ENCODE measurements around the gene CAPZA2. TPM values are rescaled to one million over a fixed set of nuclear protein-coding genes. Genes with fewer than 3 reads are reported as not detected.
A peak's percentile ranks its signal among the peaks of the same experiment; 100 is the strongest.

The CAPZA2 gene
- total RNA-seq, 6 donors from 2014 or later = 45.1 to 260 (median 168) TPM

- ATAC-seq (ENCODE audit: low FRiP score in 2 of 2) (no peak), DNase-seq (no peak)
- peaks cover 0 to 10% (median 5%) of the 10 kb centered on the region in 4 donors for H3K4me1 ChIP-seq
- H3K27ac ChIP-seq = no peak overlapping the region
- no peaks in the 10 kb centered on the region for H3K9me3 ChIP-seq
- H3K4me3 ChIP-seq = no peak overlapping the region
- TF ChIP-seq EP300 (IDR thresholded peaks at IDR 0.05) (no peak), CTCF (IDR thresholded peaks at IDR 0.05) (no peak), POLR2A (IDR thresholded peaks at IDR 0.05) (no peak), POLR2AphosphoS5 (IDR thresholded peaks at IDR 0.05) (no peak)
- H3K36me3 ChIP-seq = peaks cover 0 to 49% (median 15%) of the 10 kb centered on the region in 4 donors
- 42 to 96% methylated on average over 1 to 2 of the region's 2 CpGs for WGBS, 2 donors
- no peaks in the 10 kb centered on the region for H3K27me3 ChIP-seq
These were observed 33.5 kb downstream of the CAPZA2 start for GRCh38 chr7:116895849-116896248.

- Histone ChIP-seq H3K36me3 (peaks cover 3 to 35% (median 17%) of the 10 kb centered on the region in 4 donors), H3K4me3 (no peak overlapping the region)
- no peak for ATAC-seq (ENCODE audit: low FRiP score in 2 of 2)
These were observed 35.3 kb downstream of the CAPZA2 start for GRCh38 chr7:116897661-116898060.

GRCh38 chr7:116899308-116899707 lies 36.9 kb downstream of the CAPZA2 start:
- no peaks in the 10 kb centered on the region for H3K27me3 ChIP-seq
- peaks cover 3 to 32% (median 9%) of the 10 kb centered on the region in 4 donors for H3K36me3 ChIP-seq
- no peaks in the 10 kb centered on the region for H3K9me3 ChIP-seq
- peaks cover 0 to 11% (median 8%) of the 10 kb centered on the region in 4 donors for H3K4me1 ChIP-seq
- no peak overlapping the region for H3K4me3 ChIP-seq
- ATAC-seq (ENCODE audit: low FRiP score in 2 of 2) (no peak), DNase-seq (no peak)
- H3K27ac ChIP-seq = no peak overlapping the region
- TF ChIP-seq CTCF (IDR thresholded peaks at IDR 0.05) (no peak), POLR2A (IDR thresholded peaks at IDR 0.05) (no peak), POLR2AphosphoS5 (IDR thresholded peaks at IDR 0.05) (no peak), EP300 (IDR thresholded peaks at IDR 0.05) (no peak)
- WGBS, 2 donors = 78 to 80% methylated on average over 4 of the region's 4 CpGs

More at GRCh38 chr7:116897661-116898060, 35.3 kb downstream of the CAPZA2 start:
- Histone ChIP-seq H3K27me3 (no peaks in the 10 kb centered on the region), H3K4me1 (peaks cover 0 to 10% (median 6%) of the 10 kb centered on the region in 4 donors), H3K9me3 (no peaks in the 10 kb centered on the region), H3K27ac (no peak overlapping the region)
- DNase-seq = no peak
- TF ChIP-seq CTCF (IDR thresholded peaks at IDR 0.05) (no peak), EP300 (IDR thresholded peaks at IDR 0.05) (no peak), POLR2A (IDR thresholded peaks at IDR 0.05) (no peak), POLR2AphosphoS5 (IDR thresholded peaks at IDR 0.05) (no peak)
- 91 to 95% methylated on average over 4 of the region's 4 CpGs for WGBS, 2 donors

- WGBS, 2 donors = 96 to 100% methylated on average over 2 of the region's 2 CpGs
- ATAC-seq (ENCODE audit: low FRiP score in 2 of 2) (no peak), DNase-seq (no peak)
- Histone ChIP-seq H3K36me3 (peaks cover 3 to 49% (median 10%) of the 10 kb centered on the region in 4 donors), H3K27me3 (no peaks in the 10 kb centered on the region), H3K4me1 (peaks cover 0 to 13% (median 10%) of the 10 kb centered on the region in 4 donors), H3K4me3 (no peak overlapping the region), H3K9me3 (no peaks in the 10 kb centered on the region), H3K27ac (no peak overlapping the region)
- no peak for TF ChIP-seq POLR2AphosphoS5 (IDR thresholded peaks at IDR 0.05)
- no peak for TF ChIP-seq EP300 (IDR thresholded peaks at IDR 0.05)
- no peak for TF ChIP-seq CTCF (IDR thresholded peaks at IDR 0.05)
- TF ChIP-seq POLR2A (IDR thresholded peaks at IDR 0.05) = no peak
These were observed 38.8 kb downstream of the CAPZA2 start for GRCh38 chr7:116901143-116901542.

- H3K36me3 ChIP-seq = peaks cover 8 to 66% (median 11%) of the 10 kb centered on the region in 4 donors
- ATAC-seq (ENCODE audit: low FRiP score in 2 of 2) (peak in 1 of 2 donors; percentile 26), DNase-seq (no peak)
- no peaks in the 10 kb centered on the region for H3K27me3 ChIP-seq
- no peak overlapping the region for H3K27ac ChIP-seq
- TF ChIP-seq CTCF (IDR thresholded peaks at IDR 0.05) (no peak), POLR2A (IDR thresholded peaks at IDR 0.05) (no peak), POLR2AphosphoS5 (IDR thresholded peaks at IDR 0.05) (no peak), EP300 (IDR thresholded peaks at IDR 0.05) (no peak)
- WGBS, 2 donors = 65 to 84% methylated on average over 3 of the region's 3 CpGs
- H3K4me1 ChIP-seq = peaks cover 0 to 13% (median 10%) of the 10 kb centered on the region in 4 donors
- H3K9me3 ChIP-seq = no peaks in the 10 kb centered on the region
- no peak overlapping the region for H3K4me3 ChIP-seq
These were observed 40.5 kb downstream of the CAPZA2 start for GRCh38 chr7:116902867-116903266.

All from upper lobe of left lung (tissue), 6 donors.